Astrocyte (in vitro differentiated cells and primary cell): ENCODE results near the gene VSTM4. TPM values are rescaled to one million over a fixed set of nuclear protein-coding genes. Genes with fewer than 3 reads are reported as not detected.

Source experiments
- DNase-seq: peaks from one replicate; pipeline ENCODE4 v3.0.0-alpha.2; 2010; ENCODE audit warnings: low read depth
- FAIRE-seq: peaks from 2 replicates; lab custom pipeline; 2011; peaks lifted over from hg19 to GRCh38; lab: Jason Lieb, UNC
- H2AFZ ChIP-seq: 2 replicates; pipeline ENCODE4 v1.6.0; 2012; ENCODE audit warnings: low read depth, low read length, inconsistent platforms
- H3K27ac ChIP-seq: 2 replicates; pipeline ENCODE4 v1.5.1; 2011; ENCODE audit warnings: low read depth, low read length, inconsistent platforms
- H3K27me3 ChIP-seq: 2 replicates; pipeline ENCODE4 v1.6.0; 2011; ENCODE audit warnings: low read length, inconsistent platforms; ENCODE audit not compliant: insufficient read depth
- H3K36me3 ChIP-seq: 2 replicates; pipeline ENCODE4 v1.5.1; 2011; ENCODE audit warnings: low read length, inconsistent platforms; ENCODE audit not compliant: insufficient read depth
- H3K4me1 ChIP-seq: 2 replicates; pipeline ENCODE4 v1.5.1; 2011; ENCODE audit warnings: low read length, inconsistent platforms; ENCODE audit not compliant: insufficient read depth
- H3K4me2 ChIP-seq: 2 replicates; pipeline ENCODE4 v1.6.0; 2012; ENCODE audit warnings: low read length, inconsistent platforms
- H3K4me3 ChIP-seq: 2 replicates; pipeline ENCODE4 v1.5.1; 2011; ENCODE audit warnings: low read depth, mild to moderate bottlenecking, low read length, inconsistent platforms; ENCODE audit not compliant: insufficient read depth
- H3K79me2 ChIP-seq: 2 replicates; pipeline ENCODE4 v1.6.0; 2012; ENCODE audit warnings: mild to moderate bottlenecking, low read length, inconsistent platforms; ENCODE audit not compliant: insufficient read depth
- H3K9ac ChIP-seq: 2 replicates; pipeline ENCODE4 v1.6.0; 2012; ENCODE audit warnings: mild to moderate bottlenecking, low read length, inconsistent platforms
- H3K9me3 ChIP-seq: 2 replicates; pipeline ENCODE4 v1.5.1; 2012; ENCODE audit warnings: low read depth, mild to moderate bottlenecking, low read length, inconsistent platforms; ENCODE audit not compliant: insufficient read depth
- H4K20me1 ChIP-seq: 2 replicates; pipeline ENCODE4 v1.6.0; 2012; ENCODE audit warnings: low read length, inconsistent platforms; ENCODE audit not compliant: insufficient read depth
- H3K27ac Mint-ChIP-seq: one replicate; pipeline ENCODE4 v1.8.0; 2021; ENCODE audit warnings: mild to moderate bottlenecking, mixed read lengths; ENCODE audit not compliant: unreplicated experiment
- H3K27me3 Mint-ChIP-seq: one replicate; pipeline ENCODE4 v1.8.0; 2021; ENCODE audit warnings: low read depth, mixed read lengths; ENCODE audit not compliant: unreplicated experiment
- H3K36me3 Mint-ChIP-seq: one replicate; pipeline ENCODE4 v1.8.0; 2021; ENCODE audit warnings: low read depth, mixed read lengths; ENCODE audit not compliant: unreplicated experiment
- H3K4me1 Mint-ChIP-seq: one replicate; pipeline ENCODE4 v1.8.0; 2021; ENCODE audit warnings: low read depth, mixed read lengths; ENCODE audit not compliant: unreplicated experiment
- H3K4me3 Mint-ChIP-seq: one replicate; pipeline ENCODE4 v1.8.0; 2021; ENCODE audit warnings: mild to moderate bottlenecking, moderate library complexity, mixed read lengths; ENCODE audit not compliant: unreplicated experiment
- H3K9me3 Mint-ChIP-seq: one replicate; pipeline ENCODE4 v1.8.0; 2021; ENCODE audit warnings: mild to moderate bottlenecking, mixed read lengths; ENCODE audit not compliant: unreplicated experiment
- CTCF ChIP-seq: IDR thresholded peaks from 2 replicates; pipeline ENCODE4 v1.5.1; 2011; ENCODE audit warnings: low read depth, mild to moderate bottlenecking, inconsistent platforms, low read length, moderate library complexity; ENCODE audit not compliant: insufficient read depth
- EZH2 ChIP-seq: IDR thresholded peaks from 2 replicates; pipeline ENCODE4 v1.6.1; 2012; ENCODE audit warnings: mild to moderate bottlenecking, low read length, inconsistent platforms; ENCODE audit not compliant: insufficient read depth
- total RNA-seq: library from RNA; stranded (reverse); gene quantifications from 2 replicates; pipeline ENCODE4 v1.2.1, GENCODE V29; 2021

The VSTM4 gene
- total RNA-seq, 1 donor from 2014 or later: 1.1 TPM

- no peaks in the 10 kb centered on the region for H3K4me1 ChIP-seq
- no peak overlapping the region for H3K4me3 Mint-ChIP-seq
- no peaks in the 10 kb centered on the region for H3K79me2 ChIP-seq
- no peak overlapping the region for H3K27ac ChIP-seq
- FAIRE-seq: no peak
- DNase-seq: no peak
- no peak overlapping the region for H3K27ac Mint-ChIP-seq
- no peaks in the 10 kb centered on the region for H3K27me3 ChIP-seq
- no peak overlapping the region for H3K4me3 ChIP-seq
- H3K4me1 Mint-ChIP-seq: no peaks in the 10 kb centered on the region
- no peak overlapping the region for H3K9ac ChIP-seq
- no peaks in the 10 kb centered on the region for H3K36me3 ChIP-seq
- TF ChIP-seq CTCF: no peak
- TF ChIP-seq EZH2: no peak
- H3K36me3 Mint-ChIP-seq: no peaks in the 10 kb centered on the region
- H2AFZ ChIP-seq: no peak overlapping the region
- no peak overlapping the region for H3K4me2 ChIP-seq
- H4K20me1 ChIP-seq: no peaks in the 10 kb centered on the region
- H3K9me3 ChIP-seq: no peaks in the 10 kb centered on the region
- H3K9me3 Mint-ChIP-seq: no peaks in the 10 kb centered on the region
- H3K27me3 Mint-ChIP-seq: peaks cover 19% of the 10 kb centered on the region
Observed at GRCh38 chr10:49025347-49025983, 89.9 kb downstream of the VSTM4 start.

- Histone ChIP-seq H4K20me1 (no peaks in the 10 kb centered on the region), H3K36me3 (no peaks in the 10 kb centered on the region), H3K27ac (no peak overlapping the region), H3K9ac (no peak overlapping the region), H3K4me1 (no peaks in the 10 kb centered on the region), H3K4me3 (no peak overlapping the region), H2AFZ (no peak overlapping the region), H3K4me2 (no peak overlapping the region), H3K27me3 (no peaks in the 10 kb centered on the region), H3K79me2 (no peaks in the 10 kb centered on the region), H3K9me3 (no peaks in the 10 kb centered on the region)
- Mint-ChIP-seq H3K4me3 (no peak overlapping the region), H3K27ac (no peak overlapping the region), H3K27me3 (peaks cover 19% of the 10 kb centered on the region), H3K4me1 (no peaks in the 10 kb centered on the region), H3K9me3 (peaks cover 2% of the 10 kb centered on the region), H3K36me3 (no peaks in the 10 kb centered on the region)
- FAIRE-seq: no peak
- TF ChIP-seq EZH2: no peak
- no peak for TF ChIP-seq CTCF
- no peak for DNase-seq
Observed at GRCh38 chr10:49024484-49024883, 90.8 kb downstream of the VSTM4 start.

GRCh38 chr10:49023752-49024151 lies 91.6 kb downstream of the VSTM4 start:
- peaks cover 3% of the 10 kb centered on the region for H3K9me3 Mint-ChIP-seq
- no peak overlapping the region for H3K27ac ChIP-seq
- H2AFZ ChIP-seq: no peak overlapping the region
- FAIRE-seq (no peak), DNase-seq (no peak)
- peaks cover 22% of the 10 kb centered on the region for H3K27me3 Mint-ChIP-seq
- H3K4me1 ChIP-seq: no peaks in the 10 kb centered on the region
- H3K4me1 Mint-ChIP-seq: no peaks in the 10 kb centered on the region
- H3K4me3 ChIP-seq: no peak overlapping the region
- TF ChIP-seq EZH2 (no peak), CTCF (no peak)
- H3K36me3 Mint-ChIP-seq: no peaks in the 10 kb centered on the region
- H3K79me2 ChIP-seq: no peaks in the 10 kb centered on the region
- H3K27ac Mint-ChIP-seq: no peak overlapping the region
- H3K9ac ChIP-seq: no peak overlapping the region
- no peaks in the 10 kb centered on the region for H4K20me1 ChIP-seq
- H3K36me3 ChIP-seq: no peaks in the 10 kb centered on the region
- H3K9me3 ChIP-seq: no peaks in the 10 kb centered on the region
- no peak overlapping the region for H3K4me2 ChIP-seq
- H3K27me3 ChIP-seq: no peaks in the 10 kb centered on the region
- H3K4me3 Mint-ChIP-seq: no peak overlapping the region
